Measurements from ENCODE around the gene ARHGAP33. TPM values are rescaled to one million over a fixed set of nuclear protein-coding genes. Genes with fewer than 3 reads are reported as not detected.

Gene ARHGAP33
- total and polyA plus RNA-seq, 10 donors = 3.1 to 25.2 (median 12.6) TPM

GRCh38 chr19:35740423-35741202, 34.8 kb upstream of the ARHGAP33 start:
- intact Hi-C loops (cut with DNase I; ENCODE audit: low total_unique reads) = no loop called here
- Histone ChIP-seq H3K36me3 (peaks cover 0 to 47% (median 39%) of the 10 kb centered on the region in 6 donors), H3K9me3 (no peaks in the 10 kb centered on the region), H3K27me3 (replicated peaks in 1 of 7) (no peaks in the 10 kb centered on the region), H3K4me1 (peaks cover 16 to 81% (median 53%) of the 10 kb centered on the region in 6 donors), H3K27ac (peak overlapping the region; percentile 82 to 100 (median 97)), H3K4me3 (peak overlapping the region; percentile 60 to 85 (median 70))
- 0 to 1% (median 1%) methylated on average over 50 to 63 of the region's 63 CpGs for WGBS, 5 donors
- peak in 2 of 3 donors; percentile 10 to 35 for TF ChIP-seq POLR2A (IDR thresholded peaks at IDR 0.05)
- TF ChIP-seq POLR2AphosphoS5 (IDR thresholded peaks at IDR 0.05) = peak; percentile 82 to 89 (median 88)
- TF ChIP-seq, protein P1, sequence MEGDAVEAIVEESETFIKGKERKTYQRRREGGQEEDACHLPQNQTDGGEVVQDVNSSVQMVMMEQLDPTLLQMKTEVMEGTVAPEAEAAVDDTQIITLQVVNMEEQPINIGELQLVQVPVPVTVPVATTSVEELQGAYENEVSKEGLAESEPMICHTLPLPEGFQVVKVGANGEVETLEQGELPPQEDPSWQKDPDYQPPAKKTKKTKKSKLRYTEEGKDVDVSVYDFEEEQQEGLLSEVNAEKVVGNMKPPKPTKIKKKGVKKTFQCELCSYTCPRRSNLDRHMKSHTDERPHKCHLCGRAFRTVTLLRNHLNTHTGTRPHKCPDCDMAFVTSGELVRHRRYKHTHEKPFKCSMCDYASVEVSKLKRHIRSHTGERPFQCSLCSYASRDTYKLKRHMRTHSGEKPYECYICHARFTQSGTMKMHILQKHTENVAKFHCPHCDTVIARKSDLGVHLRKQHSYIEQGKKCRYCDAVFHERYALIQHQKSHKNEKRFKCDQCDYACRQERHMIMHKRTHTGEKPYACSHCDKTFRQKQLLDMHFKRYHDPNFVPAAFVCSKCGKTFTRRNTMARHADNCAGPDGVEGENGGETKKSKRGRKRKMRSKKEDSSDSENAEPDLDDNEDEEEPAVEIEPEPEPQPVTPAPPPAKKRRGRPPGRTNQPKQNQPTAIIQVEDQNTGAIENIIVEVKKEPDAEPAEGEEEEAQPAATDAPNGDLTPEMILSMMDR (IDR thresholded peaks at IDR 0.05 in 8 of 11, conservative IDR thresholded peaks at IDR 0.05 in 3 of 11) = peak in 7 of 11 experiments; percentile 3 to 42 (median 17)
- DNase-seq = peak; percentile 99

- no peaks in the 10 kb centered on the region for H3K9me3 ChIP-seq
- H3K27me3 ChIP-seq (replicated peaks in 1 of 7) = no peaks in the 10 kb centered on the region
- intact Hi-C loops (cut with DNase I; ENCODE audit: low total_unique reads) = no loop called here
- 0 to 3% (median 0%) methylated on average over 12 of the region's 12 CpGs for whole genome bisulfite sequencing, 5 donors
- H3K27ac ChIP-seq = peak overlapping the region; percentile 82 to 100 (median 97)
- H3K36me3 ChIP-seq = peaks cover 0 to 42% (median 33%) of the 10 kb centered on the region in 6 donors
- peak overlapping the region; percentile 60 to 85 (median 70) for H3K4me3 ChIP-seq
- TF ChIP-seq POLR2A (IDR thresholded peaks at IDR 0.05) (no peak), POLR2AphosphoS5 (IDR thresholded peaks at IDR 0.05) (no peak)
- TF ChIP-seq, protein P1 (IDR thresholded peaks at IDR 0.05 in 8 of 11, conservative IDR thresholded peaks at IDR 0.05 in 3 of 11) = no peak
- peaks cover 19 to 86% (median 58%) of the 10 kb centered on the region in 6 donors for H3K4me1 ChIP-seq
- no peak for DNase-seq
Observed at GRCh38 chr19:35741203-35741515, 34.2 kb upstream of the ARHGAP33 start.

DNA sequence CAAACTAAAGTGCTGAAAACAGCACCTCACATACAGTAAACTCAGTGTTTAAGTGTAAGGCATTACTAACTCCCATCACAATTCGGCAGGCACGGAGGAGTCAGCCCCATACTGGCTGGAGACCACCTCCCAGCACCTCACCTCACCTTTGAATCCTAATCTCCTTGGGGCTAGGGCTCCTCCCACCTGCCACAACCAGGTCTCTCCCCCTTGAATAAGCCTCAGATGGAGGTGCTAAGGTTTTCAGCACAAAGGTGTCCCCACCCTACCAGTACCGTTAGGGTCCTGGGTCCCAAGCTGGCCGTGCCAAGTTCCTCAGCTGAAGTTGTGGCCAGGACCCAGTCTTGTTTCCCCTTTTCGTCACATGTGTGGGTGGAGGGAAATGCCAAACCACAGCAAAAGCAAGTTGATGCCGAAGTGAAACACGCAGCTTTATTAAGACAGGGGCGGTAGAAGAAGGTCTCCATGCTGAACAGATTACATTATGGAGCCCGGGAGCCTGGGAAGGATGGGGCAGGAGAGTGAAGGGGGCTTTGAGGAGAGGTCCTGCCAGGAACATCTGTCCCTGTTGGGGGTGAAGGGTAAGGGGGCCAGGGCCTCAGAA, 33.1 kb upstream of the ARHGAP33 start, which contains the start of gene IGFLR1:
TSS of gene IGFLR1 (minus strand) at position 332 of the 604 bp plus-strand sequence. CDS start 1,272 bp downstream, outside the sequence.
- H3K4me1 ChIP-seq = peaks cover 22 to 88% (median 65%) of the 10 kb centered on the region in 6 donors
- WGBS, 5 donors = 22 to 34% (median 30%) methylated on average over 9 of the region's 9 CpGs
- TF ChIP-seq POLR2AphosphoS5 (IDR thresholded peaks at IDR 0.05) (peak; percentile 10 to 91 (median 72)), POLR2A (IDR thresholded peaks at IDR 0.05) (peak in 2 of 3 donors; percentile 37 to 43)
- TF ChIP-seq, protein P1 (IDR thresholded peaks at IDR 0.05 in 8 of 11, conservative IDR thresholded peaks at IDR 0.05 in 3 of 11) = no peak
- H3K36me3 ChIP-seq = peaks cover 0 to 37% (median 23%) of the 10 kb centered on the region in 6 donors
- peak within 1 kb of the TSS; percentile 82 to 100 (median 97) for H3K27ac ChIP-seq
- peak; percentile 91 for DNase-seq
- H3K9me3 ChIP-seq = no peaks in the 10 kb centered on the region
- H3K27me3 ChIP-seq (replicated peaks in 1 of 7) = no peaks in the 10 kb centered on the region
- peak within 1 kb of the TSS; percentile 60 to 85 (median 70) for H3K4me3 ChIP-seq
- intact Hi-C loops (cut with DNase I; ENCODE audit: low total_unique reads) = no loop called here
